HG03103 (cell line): ENCODE data around the gene MAPRE3.

Source experiments
- ATAC-seq: cut with Tn5 transposase; IDR thresholded peaks from one replicate; pipeline ENCODE4 v1.9.1; 2021; ENCODE audit warnings: low read depth; ENCODE audit not compliant: unreplicated experiment

Gene MAPRE3

DNA sequence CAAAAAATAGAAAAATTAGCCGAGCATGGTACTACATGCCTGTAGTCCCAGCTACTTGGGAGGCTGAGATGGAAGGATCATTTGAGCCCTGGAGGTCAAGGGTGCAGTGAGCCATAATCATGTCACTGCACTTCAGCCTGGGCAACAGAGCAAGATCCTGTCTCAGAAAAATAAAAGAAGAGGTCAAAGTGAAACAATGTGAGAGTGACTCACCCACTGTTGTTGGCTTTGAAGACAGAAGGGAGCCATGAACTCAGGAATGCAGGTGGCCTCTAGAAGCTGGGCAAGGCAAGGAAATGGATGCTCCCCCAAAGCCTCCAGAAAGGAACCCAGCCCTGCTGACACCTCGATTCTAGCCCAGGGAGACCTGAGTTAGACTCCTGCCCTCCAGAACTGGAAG is 58.6 kb downstream of the MAPRE3 start:
- no peak for ATAC-seq

DNA sequence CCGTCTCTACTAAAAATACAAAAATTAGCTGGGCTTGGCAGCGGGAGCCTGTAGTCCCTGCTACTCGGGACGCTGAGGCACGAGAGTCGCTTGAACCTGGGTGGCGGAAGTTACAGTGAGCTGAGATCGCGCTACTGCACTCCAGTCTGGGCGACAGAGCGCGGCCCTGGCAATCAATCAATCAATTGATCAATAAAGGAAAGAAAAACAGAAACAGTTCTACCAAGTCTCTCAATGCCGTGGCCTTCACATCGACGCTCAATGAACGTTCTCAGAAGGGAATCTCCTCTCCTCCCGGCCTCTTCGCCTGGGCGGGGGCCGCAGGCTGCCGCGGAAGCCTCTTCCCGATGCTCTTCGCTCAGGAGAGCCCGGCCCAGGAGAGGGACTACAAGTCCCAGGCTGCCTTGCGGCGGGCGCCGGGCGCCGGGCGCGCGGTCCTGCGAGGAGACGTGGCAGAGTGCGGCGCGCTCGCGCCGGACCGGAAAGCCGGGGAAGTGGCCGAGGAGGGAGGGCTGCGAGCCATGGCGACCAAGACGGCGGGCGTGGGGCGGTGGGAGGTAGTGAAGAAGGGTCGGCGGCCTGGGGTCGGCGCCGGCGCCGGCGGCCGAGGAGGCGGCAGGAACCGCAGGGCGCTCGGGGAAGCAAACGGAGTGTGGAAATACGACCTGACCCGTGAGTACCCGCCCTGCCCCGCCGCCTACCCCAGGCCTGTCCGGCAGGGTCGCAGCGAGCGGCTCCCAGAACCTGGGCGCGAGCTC is 62.2 kb downstream of the MAPRE3 start, which contains the start of gene TMEM214:
TSS of gene TMEM214 (plus strand) at position 471 of the 758 bp plus-strand sequence. CDS start at position 522, 51 bp downstream.
- ATAC-seq: peak; percentile 86

- ATAC-seq: no peak
Observed at GRCh38 chr2:27033253-27033852, 62.9 kb downstream of the MAPRE3 start.

GRCh38 chr2:27038012-27038411 is 67.6 kb downstream of the MAPRE3 start:
- no peak for ATAC-seq

DNA sequence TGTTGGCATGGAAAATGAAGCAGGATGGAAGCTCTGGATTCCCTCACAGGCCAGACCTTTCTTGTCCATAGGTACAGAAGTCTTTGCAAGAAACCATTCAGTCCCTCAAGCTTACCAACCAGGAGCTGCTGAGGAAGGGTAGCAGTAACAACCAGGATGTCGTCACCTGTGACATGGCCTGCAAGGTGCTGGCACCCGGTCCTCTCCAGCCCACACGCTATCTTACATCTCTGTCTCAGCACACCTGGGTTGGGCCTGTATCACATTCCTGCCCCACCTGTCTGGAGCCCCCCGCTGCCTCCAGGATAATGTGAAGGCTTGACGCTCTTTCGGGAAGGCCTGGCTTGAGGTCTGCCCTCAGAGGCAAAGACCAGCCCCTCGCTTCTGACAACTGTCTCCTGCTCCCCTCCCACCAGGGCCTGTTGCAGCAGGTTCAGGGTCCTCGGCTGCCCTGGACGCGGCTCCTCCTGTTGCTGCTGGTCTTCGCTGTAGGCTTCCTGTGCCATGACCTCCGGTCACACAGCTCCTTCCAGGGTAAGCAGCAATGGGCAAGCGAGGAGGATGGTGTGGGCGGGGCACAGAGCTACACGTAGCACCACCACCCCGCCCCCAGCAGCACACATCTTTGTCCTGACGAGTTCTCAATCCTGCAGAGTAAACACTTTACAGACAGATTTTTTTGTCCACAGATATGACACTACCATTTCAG is 68.3 kb downstream of the MAPRE3 start:
- ATAC-seq: no peak

- ATAC-seq: no peak
Observed at GRCh38 chr2:27039426-27039825, 69.0 kb downstream of the MAPRE3 start.

DNA sequence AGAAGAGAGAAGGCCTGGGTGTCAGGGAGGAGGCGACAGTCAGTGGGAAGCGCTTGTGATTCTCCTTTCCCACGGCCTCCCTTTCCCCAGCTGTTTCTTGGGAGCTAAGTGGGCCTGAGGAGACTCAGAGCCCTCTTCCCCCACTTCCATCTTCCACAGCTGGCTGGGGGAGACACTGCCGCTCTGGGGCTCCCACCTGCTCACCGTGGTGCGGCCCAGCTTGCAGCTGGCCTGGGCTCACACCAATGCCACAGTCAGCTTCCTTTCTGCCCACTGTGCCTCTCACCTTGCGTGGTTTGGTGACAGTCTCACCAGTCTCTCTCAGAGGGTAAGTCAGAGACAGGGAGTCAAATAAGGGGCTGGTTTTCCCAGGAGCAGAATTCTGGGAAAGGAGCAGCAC is 69.4 kb downstream of the MAPRE3 start:
- ATAC-seq: no peak

DNA sequence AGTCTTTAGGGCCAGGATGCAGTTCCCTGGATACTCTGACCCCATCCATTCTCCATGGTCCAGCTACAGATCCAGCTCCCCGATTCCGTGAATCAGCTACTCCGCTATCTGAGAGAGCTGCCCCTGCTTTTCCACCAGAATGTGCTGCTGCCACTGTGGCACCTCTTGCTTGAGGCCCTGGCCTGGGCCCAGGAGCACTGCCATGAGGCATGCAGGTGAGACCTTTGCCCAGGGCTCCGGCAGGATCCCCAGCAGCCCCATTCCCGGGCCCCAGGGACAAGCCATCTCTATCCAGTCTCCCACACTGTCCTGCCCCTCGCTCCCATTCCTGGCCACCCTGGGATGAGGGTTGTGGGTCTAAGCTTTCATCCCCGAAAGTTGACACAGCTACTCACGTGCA is 69.8 kb downstream of the MAPRE3 start:
- ATAC-seq: no peak

GRCh38 chr2:27041752-27042151 is 71.3 kb downstream of the MAPRE3 start:
- peak; percentile 13 for ATAC-seq

DNA sequence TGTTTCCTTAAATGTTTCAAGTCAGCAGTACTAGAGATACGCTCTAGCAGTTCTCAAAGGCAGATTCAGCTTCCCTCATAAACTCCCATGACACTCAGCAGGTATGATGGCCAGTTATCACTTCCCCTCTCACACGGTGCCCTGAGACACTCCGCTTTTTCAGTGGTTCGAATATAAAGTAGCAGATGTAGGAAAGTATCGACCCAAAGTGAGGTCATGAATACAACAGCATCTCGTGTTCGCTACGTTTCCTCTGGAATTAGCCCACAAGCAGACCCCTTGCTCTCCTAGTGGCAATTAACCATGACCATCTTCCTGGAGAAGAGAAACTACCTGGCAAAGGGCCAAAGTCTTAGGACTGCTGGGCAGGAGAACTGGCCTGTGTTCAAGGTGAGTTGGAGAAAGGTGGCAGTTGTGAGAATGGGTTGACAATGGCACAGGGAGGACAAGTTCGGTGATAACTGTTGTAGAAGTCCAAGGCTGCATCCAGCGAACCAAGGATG is 71.8 kb downstream of the MAPRE3 start:
- peak; percentile 78 for ATAC-seq

GRCh38 chr2:27042985-27043634 is 72.7 kb downstream of the MAPRE3 start:
- no peak for ATAC-seq

GRCh38 chr2:27049422-27050280 is 79.2 kb downstream of the MAPRE3 start:
- ATAC-seq: no peak

- peak; percentile 37 for ATAC-seq
Observed at GRCh38 chr2:27050281-27050995, 80.0 kb downstream of the MAPRE3 start.

DNA sequence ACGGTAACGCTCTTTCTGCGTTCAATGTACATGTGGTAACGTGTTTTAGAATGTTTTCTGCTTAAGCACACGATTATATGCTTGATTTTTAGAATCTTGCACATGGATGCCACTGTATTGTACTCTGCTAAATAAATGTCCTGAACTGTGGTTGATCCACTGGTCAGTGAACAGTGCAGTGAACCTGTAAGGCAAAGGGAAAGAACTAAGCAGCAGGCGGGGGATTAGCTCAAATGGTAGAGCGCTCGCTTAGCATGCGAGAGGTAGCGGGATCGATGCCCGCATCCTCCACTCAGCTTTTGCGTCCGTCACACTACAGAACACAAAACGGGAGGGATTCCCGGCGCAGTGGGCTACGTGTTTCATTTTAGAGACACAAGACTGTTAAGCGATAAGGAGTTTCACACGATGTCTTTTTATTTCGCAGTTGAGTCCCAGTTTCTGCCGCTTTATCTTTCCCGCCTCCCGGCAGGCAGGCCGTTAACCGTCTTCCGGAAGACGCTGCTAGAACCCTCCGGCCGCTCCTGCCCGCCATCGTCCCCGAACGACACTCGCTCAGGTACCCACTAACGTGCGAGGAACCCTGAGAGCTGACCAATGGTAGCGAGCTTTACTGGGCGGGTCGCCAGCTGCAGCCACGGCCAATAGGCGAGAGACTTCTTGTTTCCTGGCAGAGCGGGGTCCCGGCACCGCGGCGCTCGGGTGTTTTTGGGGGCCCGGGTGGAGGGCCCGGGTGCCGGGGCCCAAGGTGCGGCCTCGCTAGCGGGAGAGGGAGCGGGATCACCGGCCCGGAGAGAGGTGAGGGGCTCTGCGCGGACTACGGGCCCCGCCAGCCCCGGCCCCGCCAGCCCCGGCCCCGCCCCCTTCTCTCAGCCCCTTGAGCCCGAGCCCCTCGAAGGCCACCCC is 80.8 kb downstream of the MAPRE3 start, which contains the start of gene AGBL5:
TSS of gene AGBL5 (plus strand) at position 673 of the 906 bp plus-strand sequence. CDS start 1,291 bp downstream, outside the sequence.
- ATAC-seq: peak; percentile 55

- ATAC-seq: no peak
Observed at GRCh38 chr2:27051902-27052645, 81.6 kb downstream of the MAPRE3 start.

GRCh38 chr2:27053321-27053720 is 82.9 kb downstream of the MAPRE3 start:
- no peak for ATAC-seq

DNA sequence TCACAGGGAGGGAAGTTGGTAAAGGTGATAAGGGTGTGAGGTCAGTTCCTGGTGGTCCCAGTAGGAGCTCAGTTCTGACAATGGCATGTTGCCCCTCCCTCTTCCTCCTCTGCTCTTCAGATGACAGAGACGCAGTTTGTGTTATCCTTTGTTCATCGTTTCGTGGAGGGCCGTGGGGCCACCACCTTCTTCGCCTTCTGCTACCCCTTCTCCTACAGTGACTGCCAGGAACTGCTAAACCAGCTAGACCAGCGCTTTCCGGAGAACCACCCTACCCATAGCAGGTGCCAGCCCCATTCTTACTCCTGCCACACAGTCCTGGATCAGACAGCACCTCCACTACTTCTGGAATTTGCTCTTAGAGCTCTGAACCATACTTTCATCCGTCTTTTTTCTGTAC is 83.3 kb downstream of the MAPRE3 start:
- ATAC-seq: no peak
